IMR-90 (cell line): Measurements from ENCODE around the gene TIMM8A. TPM values are rescaled to one million over a fixed set of nuclear protein-coding genes. Genes with fewer than 3 reads are reported as not detected.

Experiments
- ATAC-seq: fragments of 200-7000 bp; cut with Tn5 transposase; 2 replicates; pipeline ENCODE4 v1.9.1; 2020; ENCODE audit warnings: low read depth, mild to moderate bottlenecking, moderate library complexity
- BruUV-seq: library from RNA; stranded (reverse); fragments of 400-500 nt; replicated peaks from 2 replicates; lab custom pipeline; 2021; lab: Mats Ljungman, UMichigan
- CTCF ChIA-PET: fragments of 300-600 bp; formaldehyde crosslinking; extraction: SDS; loops from one replicate; lab custom pipeline; 2021; ENCODE audit warnings: antibody characterized with exemption; lab: Yijun Ruan, JAX
- POLR2A ChIA-PET: fragments of 300-600 bp; sonication (Branson Sonifier 250); formaldehyde crosslinking; loops from one replicate; lab custom pipeline; 2022; ENCODE audit warnings: antibody characterized with exemption; ENCODE audit not compliant: unreplicated experiment; lab: Charles Lee
- DNase-seq: peaks from one replicate; pipeline ENCODE4 v3.0.0; 2013
- H2AFZ ChIP-seq: replicated peaks from 2 replicates; pipeline ENCODE3; 2013; ENCODE audit warnings: low read length, mild to moderate bottlenecking; ENCODE audit not compliant: poor library complexity
- H2AK5ac ChIP-seq: 2 replicates; pipeline ENCODE4 v1.6.1; 2013; ENCODE audit warnings: low read depth, low read length, inconsistent platforms
- H2AK9ac ChIP-seq: replicated peaks from 2 replicates; pipeline ENCODE3; 2013; ENCODE audit warnings: mild to moderate bottlenecking, low read depth, low read length, moderate library complexity; ENCODE audit not compliant: poor library complexity
- H2BK120ac ChIP-seq: 2 replicates; pipeline ENCODE4 v1.6.1; 2013; ENCODE audit warnings: low read depth, low read length, inconsistent platforms
- H2BK15ac ChIP-seq: 3 replicates; pipeline ENCODE4 v1.6.1; 2013; ENCODE audit warnings: low read depth, low read length, inconsistent platforms
- H2BK20ac ChIP-seq: 2 replicates; pipeline ENCODE4 v1.6.1; 2013; ENCODE audit warnings: low read depth, mild to moderate bottlenecking, inconsistent platforms, low read length, moderate library complexity
- H2BK5ac ChIP-seq: 2 replicates; pipeline ENCODE4 v1.6.1; 2013; ENCODE audit warnings: mild to moderate bottlenecking, low read depth, low read length, inconsistent platforms; ENCODE audit not compliant: poor library complexity, severe bottlenecking
- H3K14ac ChIP-seq: replicated peaks from 2 replicates; pipeline ENCODE4 v1.6.1; 2013; ENCODE audit warnings: low read depth, low read length, inconsistent platforms
- H3K18ac ChIP-seq: 2 replicates; pipeline ENCODE4 v1.6.1; 2013; ENCODE audit warnings: low read depth, low read length, control low read depth
- H3K23ac ChIP-seq: 2 replicates; pipeline ENCODE4 v1.6.1; 2013; ENCODE audit warnings: low read depth, low read length, inconsistent platforms
- H3K27ac ChIP-seq: 2 replicates; pipeline ENCODE4 v1.5.1; 2013; ENCODE audit warnings: mild to moderate bottlenecking, control low read depth, low read length; ENCODE audit not compliant: insufficient read depth
- H3K27me3 ChIP-seq: 2 replicates; pipeline ENCODE4 v1.6.1; 2013; ENCODE audit warnings: low read length; ENCODE audit not compliant: control insufficient read depth, insufficient read depth
- H3K36me3 ChIP-seq: 2 replicates; pipeline ENCODE4 v1.6.1; 2013; ENCODE audit warnings: low read length, mixed read lengths; ENCODE audit not compliant: control insufficient read depth, insufficient read depth
- H3K4ac ChIP-seq: 2 replicates; pipeline ENCODE4 v1.6.1; 2013; ENCODE audit warnings: low read depth, low read length, inconsistent platforms
- H3K4me1 ChIP-seq: 2 replicates; pipeline ENCODE4 v1.6.1; 2013; ENCODE audit warnings: low read length, mixed read lengths; ENCODE audit not compliant: control insufficient read depth, insufficient read depth
- H3K4me2 ChIP-seq: 2 replicates; pipeline ENCODE4 v1.6.1; 2013; ENCODE audit warnings: low read depth, mild to moderate bottlenecking, control low read depth, low read length, moderate library complexity
- H3K4me3 ChIP-seq: 2 replicates; pipeline ENCODE4 v1.5.1; 2013; ENCODE audit warnings: low read depth, mild to moderate bottlenecking, control low read depth, low read length, moderate library complexity; ENCODE audit not compliant: insufficient read depth
- H3K56ac ChIP-seq: 2 replicates; pipeline ENCODE4 v1.6.1; 2013; ENCODE audit warnings: low read length, inconsistent platforms; ENCODE audit not compliant: insufficient read depth; ENCODE audit errors: extremely low read depth
- H3K79me1 ChIP-seq, 2 experiments: 2 replicates each; pipeline ENCODE4 v1.6.1; 2013; ENCODE audit warnings: low read length in 2 of 2, inconsistent platforms in 1 of 2, low read depth in 1 of 2
- H3K9ac ChIP-seq: 2 replicates; pipeline ENCODE4 v1.6.1; 2013; ENCODE audit warnings: low read depth, low read length, control low read depth
- H3K9me1 ChIP-seq: 2 replicates; pipeline ENCODE4 v1.6.1; 2013; ENCODE audit warnings: low read length, inconsistent platforms; ENCODE audit not compliant: insufficient read depth
- H3K9me3 ChIP-seq: 2 replicates; pipeline ENCODE4 v1.6.1; 2013; ENCODE audit warnings: low read length; ENCODE audit not compliant: control insufficient read depth, insufficient read depth
- H4K20me1 ChIP-seq: 2 replicates; pipeline ENCODE4 v1.6.1; 2013; ENCODE audit warnings: low read length, inconsistent platforms; ENCODE audit not compliant: insufficient read depth
- H4K5ac ChIP-seq: 2 replicates; pipeline ENCODE4 v1.6.1; 2013; ENCODE audit warnings: mild to moderate bottlenecking, low read depth, low read length, control low read depth
- H4K8ac ChIP-seq, 2 experiments: 2 replicates each; pipeline ENCODE4 v1.6.1; 2013; ENCODE audit warnings: low read depth in 2 of 2, low read length in 2 of 2, control low read depth in 1 of 2, inconsistent platforms in 1 of 2
- H4K91ac ChIP-seq: 2 replicates; pipeline ENCODE4 v1.6.1; 2013; ENCODE audit warnings: low read depth, low read length, inconsistent platforms; ENCODE audit not compliant: insufficient read depth
- BHLHE40 ChIP-seq: fragments of 150-350 bp; IDR thresholded peaks from 2 replicates; pipeline ENCODE4 v1.6.1; 2016; ENCODE audit warnings: mild to moderate bottlenecking, low read depth, low read length
- CEBPB ChIP-seq: IDR thresholded peaks from 2 replicates; pipeline ENCODE4 v1.6.1; 2012; ENCODE audit warnings: low read depth, low read length, improper control_type of control experiment
- FOS ChIP-seq: fragments of 150-350 bp; IDR thresholded peaks from 2 replicates; pipeline ENCODE4 v1.6.1; 2016; ENCODE audit warnings: low read depth, low read length
- MAFK ChIP-seq: IDR thresholded peaks from 2 replicates; pipeline ENCODE4 v1.6.1; 2012; ENCODE audit warnings: low read depth, low read length, improper control_type of control experiment
- MAZ ChIP-seq: IDR thresholded peaks from 2 replicates; pipeline ENCODE4 v1.6.1; 2012; ENCODE audit warnings: low read depth, mild to moderate bottlenecking, low read length, improper control_type of control experiment, moderate library complexity, borderline replicate concordance
- NFE2L2 ChIP-seq: fragments of 150-350 bp; IDR thresholded peaks from 2 replicates; pipeline ENCODE4 v1.6.1; 2016; ENCODE audit warnings: low read depth, mild to moderate bottlenecking, low read length
- POLR2A ChIP-seq: IDR thresholded peaks from 2 replicates; pipeline ENCODE4 v1.6.1; 2012; ENCODE audit warnings: mild to moderate bottlenecking, low read depth, low read length
- RCOR1 ChIP-seq: IDR thresholded peaks from 2 replicates; pipeline ENCODE4 v1.6.1; 2012; ENCODE audit warnings: mild to moderate bottlenecking, low read length, improper control_type of control experiment; ENCODE audit not compliant: insufficient replicate concordance
- RFX5 ChIP-seq: IDR thresholded peaks from 2 replicates; pipeline ENCODE4 v1.8.0; 2012; ENCODE audit warnings: low read depth, mild to moderate bottlenecking, low read length, moderate library complexity
- SMC3 ChIP-seq: fragments of 150-350 bp; IDR thresholded peaks from 2 replicates; pipeline ENCODE4 v1.6.1; 2016; ENCODE audit warnings: low read depth, mild to moderate bottlenecking, antibody characterized with exemption, low read length, moderate library complexity
- WGBS, 2 experiments: methylation state at CpG; one replicate each; pipeline versions ENCODE4 v1.1.5 to v1.1.7; 2013; ENCODE audit warnings: missing lambda C conversion rate in 2 of 2; ENCODE audit not compliant: insufficient read length in 1 of 2; ENCODE audit errors: extremely low coverage in 2 of 2; 5-methylcytosine and 5-hydroxymethylcytosine counted together
- dilution Hi-C: fragments of 300-500 bp; cut with HindIII; formaldehyde crosslinking; loops from one replicate; pipeline ENCODE4 v1.14.3; 2018; ENCODE audit warnings: low sequenced_read_pairs; ENCODE audit not compliant: unreplicated experiment
- in situ Hi-C: fragments of 300-500 bp; cut with MboI; formaldehyde crosslinking; loops from 3 replicates; pipeline ENCODE4 v1.14.3; 2019; ENCODE audit warnings: low sequenced_read_pairs, inconsistent platforms, mixed read lengths
- intact Hi-C: fragments of 100-400 bp; cut with micrococcal nuclease; formaldehyde crosslinking; loops from 2 replicates; pipeline ENCODE4 v1.10.0; 2022
- polyA plus RNA-seq, 3 experiments: library from polyadenylated mRNA; depleted of rRNA; stranded (reverse); fragments of >200 nt; gene quantifications; 2 replicates each; pipeline ENCODE4 v1.2.3, GENCODE V29; 2012; ENCODE audit warnings: low replicate concordance in 1 of 3
- total RNA-seq: library from RNA; depleted of rRNA; stranded (reverse); fragments of >200 nt; gene quantifications from 2 replicates; pipeline ENCODE4 v1.2.3, GENCODE V29; 2012
- TF ChIP-seq, protein P1 (sequence below): fragments of 150-350 bp; IDR thresholded peaks from 2 replicates; pipeline ENCODE4 v1.6.1; 2017; ENCODE audit warnings: mild to moderate bottlenecking, antibody characterized with exemption, low read length, low read depth
- TF ChIP-seq, protein P2 (sequence below): fragments of 150-350 bp; IDR thresholded peaks from 2 replicates; pipeline ENCODE4 v1.6.1; 2016; ENCODE audit warnings: low read depth, mild to moderate bottlenecking, low read length, moderate library complexity, borderline replicate concordance
- TF ChIP-seq, protein P3 (sequence below): conservative IDR thresholded peaks from 2 replicates; pipeline ENCODE4 v1.5.1; 2012; ENCODE audit warnings: mild to moderate bottlenecking, low read depth, low read length, improper control_type of control experiment

TIMM8A gene
- total and polyA plus RNA-seq, 2 of the 4 experiments (the other 2 are of a cell fraction), result 2.2 to 11.6 TPM

DNA sequence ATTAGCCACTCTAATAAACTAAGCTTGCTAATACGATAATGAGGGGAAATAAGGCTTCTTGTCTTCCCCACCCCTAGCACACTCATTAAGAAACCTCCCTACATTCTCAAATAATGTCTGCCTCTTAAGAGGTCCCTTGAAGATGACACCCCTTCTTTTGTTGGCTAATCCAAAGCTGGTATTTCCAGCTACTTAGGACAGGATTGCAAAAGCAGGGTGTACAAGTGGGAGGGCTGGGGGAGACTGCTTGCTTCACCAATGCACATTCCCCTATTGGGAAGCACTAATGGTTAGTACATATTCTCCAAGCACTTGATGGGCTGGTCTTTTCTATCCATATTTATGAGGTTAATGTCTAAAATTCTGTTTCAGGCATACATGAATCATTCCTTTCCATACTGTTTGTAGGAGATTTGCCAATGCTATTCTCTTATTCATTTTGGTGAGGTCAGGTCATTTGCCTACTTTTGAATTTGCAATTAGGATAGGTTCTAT lies 16.8 kb upstream of the TIMM8A start:
- Histone ChIP-seq H4K91ac (no peak overlapping the region), H3K9me1 (peaks cover under 1% of the 10 kb centered on the region; the same call in 1 of the 2 replicates), H2AK9ac (no peak overlapping the region), H3K4ac (no peak overlapping the region), H2BK5ac (no peak overlapping the region), H3K27ac (no peak overlapping the region), H3K4me3 (no peak overlapping the region), H3K79me1 (no peaks in the 10 kb centered on the region), H3K56ac (no peak overlapping the region), H3K4me1 (no peaks in the 10 kb centered on the region), H2AFZ (no peak overlapping the region), H3K36me3 (no peaks in the 10 kb centered on the region), H3K18ac (no peak overlapping the region), H3K4me2 (no peak overlapping the region), H4K20me1 (no peaks in the 10 kb centered on the region), H2BK15ac (no peak overlapping the region), H2AK5ac (no peak overlapping the region), H3K27me3 (peaks cover 6% of the 10 kb centered on the region), H3K9me3 (no peaks in the 10 kb centered on the region), H3K23ac (no peak overlapping the region), H4K8ac (no peak overlapping the region), H2BK120ac (no peak overlapping the region), H3K9ac (no peak overlapping the region), H3K14ac (no peak overlapping the region), H2BK20ac (no peak overlapping the region), H4K5ac (no peak overlapping the region)
- ATAC-seq (no peak), DNase-seq (no peak)
- ChIA-PET CTCF (no interaction called here), POLR2A (no interaction called here)
- in situ Hi-C loops, result no loop called here
- intact Hi-C loops, result no loop called here
- dilution Hi-C loops, result no loop called here
- TF ChIP-seq NFE2L2 (no peak), RFX5 (no peak), MAZ (no peak), CEBPB (no peak), MAFK (no peak), SMC3 (no peak), BHLHE40 (no peak), POLR2A (no peak), RCOR1 (no peak), FOS (no peak)
- TF ChIP-seq, protein P1, sequence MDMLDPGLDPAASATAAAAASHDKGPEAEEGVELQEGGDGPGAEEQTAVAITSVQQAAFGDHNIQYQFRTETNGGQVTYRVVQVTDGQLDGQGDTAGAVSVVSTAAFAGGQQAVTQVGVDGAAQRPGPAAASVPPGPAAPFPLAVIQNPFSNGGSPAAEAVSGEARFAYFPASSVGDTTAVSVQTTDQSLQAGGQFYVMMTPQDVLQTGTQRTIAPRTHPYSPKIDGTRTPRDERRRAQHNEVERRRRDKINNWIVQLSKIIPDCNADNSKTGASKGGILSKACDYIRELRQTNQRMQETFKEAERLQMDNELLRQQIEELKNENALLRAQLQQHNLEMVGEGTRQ, result no peak
- TF ChIP-seq, protein P2, sequence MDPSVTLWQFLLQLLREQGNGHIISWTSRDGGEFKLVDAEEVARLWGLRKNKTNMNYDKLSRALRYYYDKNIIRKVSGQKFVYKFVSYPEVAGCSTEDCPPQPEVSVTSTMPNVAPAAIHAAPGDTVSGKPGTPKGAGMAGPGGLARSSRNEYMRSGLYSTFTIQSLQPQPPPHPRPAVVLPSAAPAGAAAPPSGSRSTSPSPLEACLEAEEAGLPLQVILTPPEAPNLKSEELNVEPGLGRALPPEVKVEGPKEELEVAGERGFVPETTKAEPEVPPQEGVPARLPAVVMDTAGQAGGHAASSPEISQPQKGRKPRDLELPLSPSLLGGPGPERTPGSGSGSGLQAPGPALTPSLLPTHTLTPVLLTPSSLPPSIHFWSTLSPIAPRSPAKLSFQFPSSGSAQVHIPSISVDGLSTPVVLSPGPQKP, result no peak
- TF ChIP-seq, protein P3, sequence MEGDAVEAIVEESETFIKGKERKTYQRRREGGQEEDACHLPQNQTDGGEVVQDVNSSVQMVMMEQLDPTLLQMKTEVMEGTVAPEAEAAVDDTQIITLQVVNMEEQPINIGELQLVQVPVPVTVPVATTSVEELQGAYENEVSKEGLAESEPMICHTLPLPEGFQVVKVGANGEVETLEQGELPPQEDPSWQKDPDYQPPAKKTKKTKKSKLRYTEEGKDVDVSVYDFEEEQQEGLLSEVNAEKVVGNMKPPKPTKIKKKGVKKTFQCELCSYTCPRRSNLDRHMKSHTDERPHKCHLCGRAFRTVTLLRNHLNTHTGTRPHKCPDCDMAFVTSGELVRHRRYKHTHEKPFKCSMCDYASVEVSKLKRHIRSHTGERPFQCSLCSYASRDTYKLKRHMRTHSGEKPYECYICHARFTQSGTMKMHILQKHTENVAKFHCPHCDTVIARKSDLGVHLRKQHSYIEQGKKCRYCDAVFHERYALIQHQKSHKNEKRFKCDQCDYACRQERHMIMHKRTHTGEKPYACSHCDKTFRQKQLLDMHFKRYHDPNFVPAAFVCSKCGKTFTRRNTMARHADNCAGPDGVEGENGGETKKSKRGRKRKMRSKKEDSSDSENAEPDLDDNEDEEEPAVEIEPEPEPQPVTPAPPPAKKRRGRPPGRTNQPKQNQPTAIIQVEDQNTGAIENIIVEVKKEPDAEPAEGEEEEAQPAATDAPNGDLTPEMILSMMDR, result no peak
- no TSS peak for BruUV-seq
- WGBS, 2 experiments, result no CpG with 5 or more reads among the region's 1 CpG
